NK-92 treated with Interleukin-12 subunit alpha and Interleukin-12 subunit beta, amount 100 ng/mL, for 24 hours (cell line): ENCODE measurements around the gene TMEM125.
A peak's percentile ranks its signal among the peaks of the same experiment; 100 is the strongest.

ENCODE experiments used
- DNase-seq: peaks from one replicate; lab custom pipeline; 2025; lab: John Stamatoyannopoulos, UW

Gene TMEM125

GRCh38 chr1:43269627-43270375 is at the start of gene TMEM125:
TSS of gene TMEM125 (plus strand) at chr1:43269983. CDS start at chr1:43272723, 2,740 bp downstream.
- DNase-seq = no peak

GRCh38 chr1:43220905-43221778 is 48.6 kb upstream of the TMEM125 start:
- DNase-seq = no peak

GRCh38 chr1:43221797-43222196 is 48.0 kb upstream of the TMEM125 start:
- DNase-seq = no peak

GRCh38 chr1:43222879-43223278 is 46.9 kb upstream of the TMEM125 start:
- DNase-seq = no peak

GRCh38 chr1:43225168-43225567 is 44.6 kb upstream of the TMEM125 start:
- DNase-seq = no peak

GRCh38 chr1:43227143-43227764 is 42.5 kb upstream of the TMEM125 start:
- DNase-seq = peak; percentile 51

- DNase-seq = no peak
Observed at GRCh38 chr1:43229826-43230780, 39.7 kb upstream of the TMEM125 start.

GRCh38 chr1:43232074-43232473 is 37.7 kb upstream of the TMEM125 start:
- no peak for DNase-seq

- DNase-seq = no peak
Observed at GRCh38 chr1:43232482-43232881, 37.3 kb upstream of the TMEM125 start.

- no peak for DNase-seq
Observed at GRCh38 chr1:43233631-43234030, 36.2 kb upstream of the TMEM125 start.

GRCh38 chr1:43234267-43234666 is 35.5 kb upstream of the TMEM125 start:
- no peak for DNase-seq

- DNase-seq = no peak
Observed at GRCh38 chr1:43235040-43235439, 34.7 kb upstream of the TMEM125 start.

- no peak for DNase-seq
Observed at GRCh38 chr1:43235451-43236121, 34.2 kb upstream of the TMEM125 start.

- no peak for DNase-seq
Observed at GRCh38 chr1:43237121-43237520, 32.7 kb upstream of the TMEM125 start.

- no peak for DNase-seq
Observed at GRCh38 chr1:43238085-43238484, 31.7 kb upstream of the TMEM125 start.

GRCh38 chr1:43238991-43239469 is 30.8 kb upstream of the TMEM125 start:
- DNase-seq = no peak

GRCh38 chr1:43239484-43239883 is 30.3 kb upstream of the TMEM125 start:
- no peak for DNase-seq

- no peak for DNase-seq
Observed at GRCh38 chr1:43241413-43241836, 28.4 kb upstream of the TMEM125 start.

GRCh38 chr1:43243299-43243698 is 26.5 kb upstream of the TMEM125 start:
- DNase-seq = no peak

- no peak for DNase-seq
Observed at GRCh38 chr1:43246466-43247213, 23.1 kb upstream of the TMEM125 start.
